ENCODE data around the gene RIMBP2.

DNA sequence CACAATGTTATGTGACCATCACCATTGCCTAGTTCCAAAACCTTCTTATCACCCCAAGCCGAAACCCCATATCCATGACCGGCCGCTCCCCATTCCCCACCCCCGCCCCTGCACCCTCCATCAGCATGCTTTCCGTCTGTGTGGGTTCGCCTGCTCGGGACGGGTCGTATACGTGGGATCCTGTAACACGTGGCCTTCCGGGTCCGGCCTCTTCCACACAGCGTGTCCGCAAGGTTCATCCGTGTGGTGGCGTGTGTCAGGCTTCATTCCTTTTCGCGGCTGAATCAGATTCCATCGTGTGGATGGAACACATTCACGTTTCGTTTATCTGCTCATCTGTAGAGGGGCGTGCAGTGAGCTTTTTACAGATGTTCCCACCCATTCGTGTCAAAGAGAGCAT lies 41.4 kb downstream of the RIMBP2 start:
- TF ChIP-seq POLR2AphosphoS5 (IDR thresholded peaks at IDR 0.05; ENCODE audit: low read depth) (no peak), JUNB (IDR thresholded peaks at IDR 0.05; ENCODE audit: unreplicated experiment) (no peak), EZH2phosphoT487 (IDR thresholded peaks at IDR 0.05; ENCODE audit: unreplicated experiment) (no peak), EZH2 (IDR thresholded peaks at IDR 0.05; ENCODE audit: low read depth, unreplicated experiment) (no peak)
- TF ChIP-seq, protein P1, sequence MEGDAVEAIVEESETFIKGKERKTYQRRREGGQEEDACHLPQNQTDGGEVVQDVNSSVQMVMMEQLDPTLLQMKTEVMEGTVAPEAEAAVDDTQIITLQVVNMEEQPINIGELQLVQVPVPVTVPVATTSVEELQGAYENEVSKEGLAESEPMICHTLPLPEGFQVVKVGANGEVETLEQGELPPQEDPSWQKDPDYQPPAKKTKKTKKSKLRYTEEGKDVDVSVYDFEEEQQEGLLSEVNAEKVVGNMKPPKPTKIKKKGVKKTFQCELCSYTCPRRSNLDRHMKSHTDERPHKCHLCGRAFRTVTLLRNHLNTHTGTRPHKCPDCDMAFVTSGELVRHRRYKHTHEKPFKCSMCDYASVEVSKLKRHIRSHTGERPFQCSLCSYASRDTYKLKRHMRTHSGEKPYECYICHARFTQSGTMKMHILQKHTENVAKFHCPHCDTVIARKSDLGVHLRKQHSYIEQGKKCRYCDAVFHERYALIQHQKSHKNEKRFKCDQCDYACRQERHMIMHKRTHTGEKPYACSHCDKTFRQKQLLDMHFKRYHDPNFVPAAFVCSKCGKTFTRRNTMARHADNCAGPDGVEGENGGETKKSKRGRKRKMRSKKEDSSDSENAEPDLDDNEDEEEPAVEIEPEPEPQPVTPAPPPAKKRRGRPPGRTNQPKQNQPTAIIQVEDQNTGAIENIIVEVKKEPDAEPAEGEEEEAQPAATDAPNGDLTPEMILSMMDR (conservative IDR thresholded peaks at IDR 0.05; ENCODE audit: low read depth in 2 of 2), result no peak
- TF ChIP-seq, protein P2, sequence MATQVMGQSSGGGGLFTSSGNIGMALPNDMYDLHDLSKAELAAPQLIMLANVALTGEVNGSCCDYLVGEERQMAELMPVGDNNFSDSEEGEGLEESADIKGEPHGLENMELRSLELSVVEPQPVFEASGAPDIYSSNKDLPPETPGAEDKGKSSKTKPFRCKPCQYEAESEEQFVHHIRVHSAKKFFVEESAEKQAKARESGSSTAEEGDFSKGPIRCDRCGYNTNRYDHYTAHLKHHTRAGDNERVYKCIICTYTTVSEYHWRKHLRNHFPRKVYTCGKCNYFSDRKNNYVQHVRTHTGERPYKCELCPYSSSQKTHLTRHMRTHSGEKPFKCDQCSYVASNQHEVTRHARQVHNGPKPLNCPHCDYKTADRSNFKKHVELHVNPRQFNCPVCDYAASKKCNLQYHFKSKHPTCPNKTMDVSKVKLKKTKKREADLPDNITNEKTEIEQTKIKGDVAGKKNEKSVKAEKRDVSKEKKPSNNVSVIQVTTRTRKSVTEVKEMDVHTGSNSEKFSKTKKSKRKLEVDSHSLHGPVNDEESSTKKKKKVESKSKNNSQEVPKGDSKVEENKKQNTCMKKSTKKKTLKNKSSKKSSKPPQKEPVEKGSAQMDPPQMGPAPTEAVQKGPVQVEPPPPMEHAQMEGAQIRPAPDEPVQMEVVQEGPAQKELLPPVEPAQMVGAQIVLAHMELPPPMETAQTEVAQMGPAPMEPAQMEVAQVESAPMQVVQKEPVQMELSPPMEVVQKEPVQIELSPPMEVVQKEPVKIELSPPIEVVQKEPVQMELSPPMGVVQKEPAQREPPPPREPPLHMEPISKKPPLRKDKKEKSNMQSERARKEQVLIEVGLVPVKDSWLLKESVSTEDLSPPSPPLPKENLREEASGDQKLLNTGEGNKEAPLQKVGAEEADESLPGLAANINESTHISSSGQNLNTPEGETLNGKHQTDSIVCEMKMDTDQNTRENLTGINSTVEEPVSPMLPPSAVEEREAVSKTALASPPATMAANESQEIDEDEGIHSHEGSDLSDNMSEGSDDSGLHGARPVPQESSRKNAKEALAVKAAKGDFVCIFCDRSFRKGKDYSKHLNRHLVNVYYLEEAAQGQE (IDR thresholded peaks at IDR 0.05; ENCODE audit: unreplicated experiment), result no peak
- TF ChIP-seq, protein P3, sequence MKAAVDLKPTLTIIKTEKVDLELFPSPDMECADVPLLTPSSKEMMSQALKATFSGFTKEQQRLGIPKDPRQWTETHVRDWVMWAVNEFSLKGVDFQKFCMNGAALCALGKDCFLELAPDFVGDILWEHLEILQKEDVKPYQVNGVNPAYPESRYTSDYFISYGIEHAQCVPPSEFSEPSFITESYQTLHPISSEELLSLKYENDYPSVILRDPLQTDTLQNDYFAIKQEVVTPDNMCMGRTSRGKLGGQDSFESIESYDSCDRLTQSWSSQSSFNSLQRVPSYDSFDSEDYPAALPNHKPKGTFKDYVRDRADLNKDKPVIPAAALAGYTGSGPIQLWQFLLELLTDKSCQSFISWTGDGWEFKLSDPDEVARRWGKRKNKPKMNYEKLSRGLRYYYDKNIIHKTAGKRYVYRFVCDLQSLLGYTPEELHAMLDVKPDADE (IDR thresholded peaks at IDR 0.05), result no peak
